Thyroid gland (tissue), 4 donors: ENCODE data around the gene CFAP206. TPM values are rescaled to one million over a fixed set of nuclear protein-coding genes. Genes with fewer than 3 reads are reported as not detected.

Source experiments
- DNase-seq, 2 donors: peaks; one replicate each; pipeline ENCODE4 v3.0.0-alpha.2; 2019
- H3K27ac ChIP-seq, 3 donors: fragments of 200-600 bp; sonication (generic); 1 replicate in 2 of 3; 2 replicates in 1 of 3; pipeline ENCODE4 v1.5.1; 2016 to 2019; ENCODE audit warnings: mild to moderate bottlenecking in 1 of 3, moderate library complexity in 1 of 3
- H3K27me3 ChIP-seq: fragments of 200-600 bp; sonication (generic); one replicate; pipeline ENCODE4 v1.5.1; 2019
- H3K36me3 ChIP-seq, 2 donors: fragments of 200-600 bp; sonication (generic); one replicate each; pipeline ENCODE4 v1.5.1; 2016 to 2019
- H3K4me1 ChIP-seq, 2 donors: fragments of 200-600 bp; sonication (generic); one replicate each; pipeline ENCODE4 v1.5.1; 2017 to 2019
- H3K4me3 ChIP-seq, 3 donors: fragments of 200-600 bp; sonication (generic); replicated peaks in 1 of 3; 1 replicate in 2 of 3; 2 replicates in 1 of 3; pipeline ENCODE4 v1.5.1; 2016; ENCODE audit warnings: mild to moderate bottlenecking in 1 of 3
- H3K9me3 ChIP-seq: fragments of 200-600 bp; sonication (generic); one replicate; pipeline ENCODE4 v1.5.1; 2017
- POLR2A ChIP-seq, 2 donors: fragments of 450-650 bp; IDR thresholded peaks; one replicate each; pipeline ENCODE4 v1.6.1; 2017; ENCODE audit warnings: antibody characterized with exemption in 2 of 2, mild to moderate bottlenecking in 2 of 2, moderate library complexity in 1 of 2
- WGBS, 2 donors: methylation state at CpG; one replicate each; pipeline ENCODE4 v1.1.5; 2017; 5-methylcytosine and 5-hydroxymethylcytosine counted together
- intact Hi-C: fragments of 100-400 bp; cut with DNase I; formaldehyde crosslinking; loops from one replicate; pipeline ENCODE4 v1.15.1; 2023
- total RNA-seq, 4 donors: library from RNA; depleted of rRNA; stranded (reverse); fragments of >200 nt; gene quantifications; one replicate each; pipeline ENCODE4 v1.2.3, GENCODE V29; 2016
- TF ChIP-seq, protein P1 (sequence below), 6 experiments: fragments of 200-600 bp in 3 of 6; fragments of 450-650 bp in 3 of 6; sonication (generic) in 3 of 6; IDR thresholded peaks; one replicate each; pipeline ENCODE4 v1.5.1; 2016 to 2019; ENCODE audit warnings: antibody characterized with exemption in 6 of 6, mild to moderate bottlenecking in 2 of 6, inconsistent platforms in 1 of 6, moderate library complexity in 1 of 6

CFAP206 gene, protein sequence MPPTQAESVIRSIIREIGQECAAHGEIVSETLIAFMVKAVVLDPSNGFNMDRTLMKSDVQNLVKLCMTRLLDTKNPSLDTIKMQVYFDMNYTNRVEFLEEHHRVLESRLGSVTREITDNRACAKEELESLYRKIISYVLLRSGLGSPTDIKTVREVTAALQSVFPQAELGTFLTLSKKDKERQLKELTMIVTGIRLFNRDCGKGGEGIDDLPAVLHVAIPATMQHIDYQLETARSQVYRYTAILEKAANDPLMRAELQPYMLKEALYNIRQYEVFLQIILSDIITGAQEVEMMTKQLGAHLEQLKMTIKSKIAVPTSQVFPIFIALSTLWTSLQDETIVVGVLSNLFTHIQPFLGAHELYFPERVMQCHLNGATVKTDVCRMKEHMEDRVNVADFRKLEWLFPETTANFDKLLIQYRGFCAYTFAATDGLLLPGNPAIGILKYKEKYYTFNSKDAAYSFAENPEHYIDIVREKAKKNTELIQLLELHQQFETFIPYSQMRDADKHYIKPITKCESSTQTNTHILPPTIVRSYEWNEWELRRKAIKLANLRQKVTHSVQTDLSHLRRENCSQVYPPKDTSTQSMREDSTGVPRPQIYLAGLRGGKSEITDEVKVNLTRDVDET
- 1 to 10 TPM; 1.2 to 4.1 (median 3.8) TPM for total RNA-seq

DNA sequence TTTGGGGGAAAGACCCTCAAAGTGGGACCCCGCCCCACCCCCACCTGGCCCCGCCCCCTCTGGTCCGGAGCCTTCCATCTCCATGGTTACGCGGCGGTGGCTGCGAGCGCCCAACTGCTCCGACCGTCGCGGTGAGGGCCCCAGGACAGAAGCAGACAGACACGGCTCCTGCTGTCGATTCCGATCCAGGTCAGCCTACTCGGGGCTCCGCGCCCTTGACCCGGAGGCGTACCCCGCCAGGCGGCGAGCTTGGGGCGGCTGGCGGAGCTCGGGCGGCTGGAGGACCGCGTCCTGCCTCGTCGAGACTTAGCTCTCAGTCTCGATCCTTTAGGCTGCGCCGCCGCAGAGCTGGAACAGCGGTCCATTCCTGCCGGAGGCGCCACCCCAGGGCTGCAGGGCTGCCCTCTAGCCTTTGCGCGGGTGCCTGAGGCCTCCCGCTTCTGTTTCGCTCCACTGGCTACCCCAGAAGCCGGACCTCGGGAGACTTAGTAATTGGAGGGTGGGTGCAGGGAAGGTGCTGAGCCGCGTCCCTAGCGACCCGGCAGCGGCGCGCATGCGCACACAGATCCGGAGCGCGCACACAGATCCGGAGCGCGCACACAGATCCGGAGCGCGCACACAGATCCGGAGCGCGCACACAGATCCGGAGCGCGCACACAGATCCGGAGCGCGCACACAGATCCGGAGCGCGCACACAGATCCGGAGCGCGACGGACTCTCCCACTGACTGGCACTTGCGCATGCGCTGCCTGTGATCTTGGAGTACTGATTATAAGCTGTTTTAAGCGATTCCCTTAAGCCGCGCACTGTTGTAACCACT is at the start of gene CFAP206:
Gene CFAP206, plus strand, starts transcription at position 72 of the 820 bp plus-strand sequence. CDS start 1,868 bp downstream, outside the sequence.
- H3K27ac ChIP-seq = peak within 1 kb of the TSS; percentile 81 to 89 (median 84)
- TF ChIP-seq, protein P1, sequence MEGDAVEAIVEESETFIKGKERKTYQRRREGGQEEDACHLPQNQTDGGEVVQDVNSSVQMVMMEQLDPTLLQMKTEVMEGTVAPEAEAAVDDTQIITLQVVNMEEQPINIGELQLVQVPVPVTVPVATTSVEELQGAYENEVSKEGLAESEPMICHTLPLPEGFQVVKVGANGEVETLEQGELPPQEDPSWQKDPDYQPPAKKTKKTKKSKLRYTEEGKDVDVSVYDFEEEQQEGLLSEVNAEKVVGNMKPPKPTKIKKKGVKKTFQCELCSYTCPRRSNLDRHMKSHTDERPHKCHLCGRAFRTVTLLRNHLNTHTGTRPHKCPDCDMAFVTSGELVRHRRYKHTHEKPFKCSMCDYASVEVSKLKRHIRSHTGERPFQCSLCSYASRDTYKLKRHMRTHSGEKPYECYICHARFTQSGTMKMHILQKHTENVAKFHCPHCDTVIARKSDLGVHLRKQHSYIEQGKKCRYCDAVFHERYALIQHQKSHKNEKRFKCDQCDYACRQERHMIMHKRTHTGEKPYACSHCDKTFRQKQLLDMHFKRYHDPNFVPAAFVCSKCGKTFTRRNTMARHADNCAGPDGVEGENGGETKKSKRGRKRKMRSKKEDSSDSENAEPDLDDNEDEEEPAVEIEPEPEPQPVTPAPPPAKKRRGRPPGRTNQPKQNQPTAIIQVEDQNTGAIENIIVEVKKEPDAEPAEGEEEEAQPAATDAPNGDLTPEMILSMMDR (IDR thresholded peaks at IDR 0.05) = no peak
- TF ChIP-seq POLR2A (IDR thresholded peaks at IDR 0.05) = peak in 1 of 2 donors; percentile 57
- WGBS, 2 donors = 0% methylated on average over 11 to 15 of the region's 82 CpGs
- H3K36me3 ChIP-seq = no peaks in the 10 kb centered on the region
- no peaks in the 10 kb centered on the region for H3K27me3 ChIP-seq
- peak; percentile 83 to 87 for DNase-seq
- H3K9me3 ChIP-seq = no peaks in the 10 kb centered on the region
- intact Hi-C loops = no loop called here
- H3K4me3 ChIP-seq = peak within 1 kb of the TSS; percentile 82 to 97 (median 83)
- H3K4me1 ChIP-seq = no peaks in the 10 kb centered on the region

DNA sequence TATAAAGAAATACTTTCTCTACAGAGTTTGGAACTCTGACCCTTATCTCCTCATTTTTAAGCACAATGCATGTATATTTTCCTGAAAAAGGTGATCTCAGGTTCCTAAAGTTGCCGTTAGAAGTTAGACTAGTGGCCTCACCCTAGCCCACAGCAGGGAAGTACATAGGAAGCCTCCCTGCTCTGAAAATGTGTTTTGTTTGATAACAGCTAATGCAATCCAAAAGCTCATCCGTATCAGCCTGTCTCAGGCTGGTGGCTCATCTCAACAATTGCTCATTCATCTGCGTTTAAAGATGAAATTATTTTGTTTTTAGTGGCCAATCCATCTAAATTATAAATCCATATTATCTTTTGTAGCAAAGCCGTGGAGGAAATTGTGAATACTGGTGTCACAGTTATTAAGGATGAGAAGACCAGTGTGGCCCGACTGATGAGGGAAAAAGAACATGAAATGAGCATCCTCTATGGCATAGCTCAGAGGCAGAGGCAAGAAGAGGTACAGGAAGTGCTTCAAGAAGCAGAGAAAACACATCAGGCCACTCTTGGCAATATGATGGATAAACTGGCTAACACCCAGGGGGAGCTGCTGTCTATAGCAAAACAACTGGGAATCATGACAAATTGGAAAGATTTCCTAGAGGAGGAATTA is 43.0 kb upstream of the CFAP206 start:
- intact Hi-C loops = no loop called here
- Histone ChIP-seq H3K27ac (no peak overlapping the region), H3K9me3 (no peaks in the 10 kb centered on the region), H3K4me1 (no peaks in the 10 kb centered on the region), H3K36me3 (no peaks in the 10 kb centered on the region), H3K4me3 (no peak overlapping the region), H3K27me3 (no peaks in the 10 kb centered on the region)
- WGBS, 2 donors = 84 to 85% methylated on average over 5 of the region's 5 CpGs
- DNase-seq = no peak
- TF ChIP-seq POLR2A (IDR thresholded peaks at IDR 0.05) = no peak
- TF ChIP-seq, protein P1 (IDR thresholded peaks at IDR 0.05) = no peak

DNA sequence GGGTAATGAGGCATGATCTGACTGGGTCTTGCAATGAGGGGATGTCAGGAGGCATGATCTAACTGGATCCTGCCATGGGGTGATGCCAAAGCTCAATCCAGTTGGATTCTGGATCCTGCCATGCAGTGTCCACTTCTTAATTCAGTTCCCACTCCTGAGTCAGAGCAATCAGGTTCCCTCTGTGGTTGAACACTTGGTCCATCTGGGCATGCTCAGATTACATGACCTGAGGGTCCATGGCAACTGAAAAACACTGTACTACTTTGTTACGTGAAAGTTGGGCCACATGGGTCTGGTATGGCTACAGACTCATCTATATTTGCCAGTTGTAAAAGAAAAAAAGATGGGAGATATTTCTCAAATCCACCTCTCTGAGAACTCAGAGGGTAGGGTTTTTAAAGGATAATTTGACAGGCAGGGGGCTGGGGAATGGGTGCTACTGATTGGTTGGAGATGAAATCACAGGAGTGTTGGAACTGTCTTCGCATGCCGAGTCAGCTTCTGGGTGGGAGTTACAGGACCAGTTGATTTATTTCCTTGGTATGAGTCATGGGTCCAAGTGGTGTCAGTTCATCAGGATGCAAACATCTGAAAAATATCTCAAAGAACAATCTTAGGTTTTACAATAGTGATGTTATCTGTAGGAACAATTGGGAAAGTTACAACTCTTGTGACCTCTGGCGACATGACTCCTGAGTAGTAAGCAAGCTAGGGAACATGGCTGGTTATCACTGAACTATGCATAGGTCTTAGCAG is 41.5 kb upstream of the CFAP206 start:
- Histone ChIP-seq H3K4me1 (no peaks in the 10 kb centered on the region), H3K27ac (no peak overlapping the region), H3K27me3 (no peaks in the 10 kb centered on the region), H3K9me3 (no peaks in the 10 kb centered on the region), H3K36me3 (no peaks in the 10 kb centered on the region), H3K4me3 (no peak overlapping the region)
- DNase-seq = no peak
- TF ChIP-seq POLR2A (IDR thresholded peaks at IDR 0.05) = no peak
- TF ChIP-seq, protein P1 (IDR thresholded peaks at IDR 0.05) = no peak
- 89 to 97% methylated on average over 4 of the region's 4 CpGs for WGBS, 2 donors
- intact Hi-C loops = no loop called here

DNA sequence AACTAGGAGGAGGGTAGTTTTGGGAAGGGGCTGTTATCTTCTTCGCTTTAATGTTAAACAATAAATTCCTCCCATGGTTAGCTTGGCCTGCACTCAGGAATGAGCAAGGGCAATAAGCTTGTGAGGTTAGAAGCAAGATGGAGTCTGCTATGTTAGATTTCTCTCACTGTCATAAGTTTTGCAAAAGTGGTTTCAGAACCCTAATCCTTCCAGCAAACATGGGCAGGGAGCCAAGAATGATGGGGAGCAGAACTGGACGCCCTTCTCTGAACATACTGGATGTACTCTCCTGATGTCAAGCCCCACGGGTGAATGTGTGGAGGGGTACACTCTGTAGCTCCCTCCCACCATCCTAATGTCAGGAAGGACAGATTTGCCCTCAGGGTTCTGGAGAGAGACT is 40.9 kb upstream of the CFAP206 start:
- Histone ChIP-seq H3K4me1 (no peaks in the 10 kb centered on the region), H3K27ac (no peak overlapping the region), H3K4me3 (no peak overlapping the region), H3K36me3 (no peaks in the 10 kb centered on the region), H3K9me3 (no peaks in the 10 kb centered on the region), H3K27me3 (no peaks in the 10 kb centered on the region)
- no peak for DNase-seq
- intact Hi-C loops = no loop called here
- WGBS, 2 donors = 75 to 86% methylated on average over 3 of the region's 3 CpGs
- no peak for TF ChIP-seq POLR2A (IDR thresholded peaks at IDR 0.05)
- TF ChIP-seq, protein P1 (IDR thresholded peaks at IDR 0.05) = no peak
